Panc1 (cell line): ENCODE results near the gene FHL1.

Experiments
- CTCF ChIP-seq: fragments of 450-650 bp; IDR thresholded peaks from 2 replicates; pipeline ENCODE4 v1.5.1; 2017; ENCODE audit warnings: mild to moderate bottlenecking
- POLR2AphosphoS5 ChIP-seq: IDR thresholded peaks from 2 replicates; pipeline ENCODE4 v1.6.1; 2012; ENCODE audit warnings: mild to moderate bottlenecking, low read depth, low read length, moderate library complexity

- no peak for TF ChIP-seq CTCF
- no peak for TF ChIP-seq POLR2AphosphoS5
Observed at GRCh38 chrX:136203438-136203837, 56.1 kb downstream of the FHL1 start.
